GM19467 (cell line): Measurements from ENCODE around the gene GGTLC2.
"Not testable (repeated sequence)": the region's sequence is repeated elsewhere in the genome, so short reads cannot be mapped to it uniquely, and the experiment has no call there.

ENCODE experiments used
- ATAC-seq: cut with Tn5 transposase; IDR thresholded peaks from one replicate; pipeline ENCODE4 v1.9.1; 2021; ENCODE audit warnings: mild to moderate bottlenecking, moderate library complexity; ENCODE audit not compliant: unreplicated experiment

Gene GGTLC2

DNA sequence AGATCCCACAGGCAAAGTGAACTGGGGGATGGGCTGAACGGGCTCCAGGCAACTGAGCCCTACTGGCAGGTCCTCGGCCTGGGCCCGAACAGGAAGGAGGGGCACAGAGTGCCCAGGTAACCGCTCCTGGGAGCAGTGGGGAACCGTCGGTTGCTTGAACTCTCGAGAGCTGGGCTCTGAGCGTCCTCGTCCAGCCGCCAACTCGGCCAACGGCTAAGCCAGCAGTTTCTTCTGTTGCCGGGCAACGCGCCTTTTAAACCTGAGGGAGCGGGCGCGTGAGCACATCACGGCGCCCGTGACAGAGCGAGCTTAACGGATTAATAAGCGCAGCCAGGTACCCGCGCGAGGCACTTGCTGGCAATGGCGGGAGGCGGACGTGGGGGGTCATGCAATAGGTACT, at the start of gene GGTLC2:
Gene GGTLC2, plus strand, starts transcription at position 301 of the 400 bp plus-strand sequence. CDS start 1,732 bp downstream, outside the sequence.
- not testable (repeated sequence) for ATAC-seq

DNA sequence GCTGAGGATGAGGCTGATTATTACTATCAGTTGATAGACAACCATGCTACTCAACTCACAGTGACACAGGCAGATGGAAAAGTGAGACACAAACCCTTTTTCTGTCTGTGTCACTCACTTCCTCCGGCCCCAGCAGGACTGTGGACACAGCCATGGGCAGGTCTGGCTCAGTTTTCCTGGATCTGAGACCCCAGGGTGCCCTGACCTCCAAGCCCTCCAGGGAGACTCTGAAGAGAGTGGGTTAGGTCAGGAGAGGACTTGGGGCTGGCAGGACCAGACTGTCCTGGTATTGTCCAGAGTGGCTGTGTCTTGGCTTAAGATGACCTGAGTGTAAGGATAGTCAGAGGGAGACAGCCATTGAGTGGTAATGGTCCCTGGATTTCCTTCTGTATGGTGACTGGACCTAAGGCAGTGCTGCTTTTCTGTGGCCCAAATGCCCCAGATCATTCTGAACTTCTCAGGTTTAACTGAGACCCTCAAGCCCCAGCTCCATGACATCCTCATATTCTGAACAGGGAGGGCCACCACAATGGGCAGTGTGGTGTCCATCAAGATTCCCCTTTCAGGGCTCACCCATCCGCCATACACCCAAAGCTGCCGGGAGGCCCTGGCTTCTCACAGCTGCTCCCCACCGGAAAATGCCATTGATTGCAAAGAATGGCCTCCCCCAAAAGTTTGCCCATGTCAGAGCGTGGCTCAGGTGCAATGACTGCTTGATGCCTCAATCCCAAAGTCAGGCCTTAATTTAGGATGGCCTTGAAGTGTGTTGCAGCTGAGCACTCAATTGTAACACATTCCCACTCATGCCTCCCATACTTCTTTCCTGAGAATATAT, 49.2 kb upstream of the GGTLC2 start:
- no peak for ATAC-seq

DNA sequence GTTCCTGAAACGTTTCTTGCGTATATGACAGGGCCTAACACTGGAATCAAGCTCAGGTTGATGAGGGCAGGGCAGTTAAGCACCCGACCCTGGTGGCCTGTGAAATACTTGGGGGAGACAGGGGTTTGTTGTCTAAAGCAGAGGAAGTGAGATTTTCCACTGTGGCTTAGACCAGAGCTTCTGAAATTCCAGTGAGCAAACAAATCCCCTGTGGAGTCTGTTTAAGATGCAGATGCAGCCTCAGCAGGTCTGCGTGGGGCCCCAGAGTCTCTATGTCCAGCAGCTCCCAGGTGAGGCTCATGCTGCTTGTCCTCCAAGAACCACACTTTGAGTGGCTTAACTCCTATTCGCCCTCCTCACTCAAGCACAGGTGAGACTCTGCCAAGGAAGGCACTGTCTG, 46.3 kb upstream of the GGTLC2 start:
- no peak for ATAC-seq

DNA sequence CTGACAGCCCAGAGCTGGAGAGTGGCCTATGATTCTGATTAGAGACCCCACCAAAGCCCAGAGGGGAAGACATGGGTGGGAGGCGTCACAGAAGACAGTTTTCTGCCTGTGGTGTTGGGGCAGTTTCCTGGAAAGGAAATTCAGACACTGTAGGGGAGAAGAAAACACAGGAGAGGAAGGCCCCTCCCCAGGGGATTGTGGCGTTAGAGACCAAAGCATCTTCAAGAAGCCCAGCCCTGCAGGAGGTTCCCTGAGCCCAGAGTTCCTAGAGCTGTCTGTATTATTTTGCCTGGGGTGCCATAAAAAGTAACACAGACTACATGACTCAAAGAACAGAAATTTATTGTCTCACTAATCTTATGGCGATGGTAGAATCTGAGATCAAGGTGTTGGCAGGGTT, 45.2 kb upstream of the GGTLC2 start:
- ATAC-seq: no peak

DNA sequence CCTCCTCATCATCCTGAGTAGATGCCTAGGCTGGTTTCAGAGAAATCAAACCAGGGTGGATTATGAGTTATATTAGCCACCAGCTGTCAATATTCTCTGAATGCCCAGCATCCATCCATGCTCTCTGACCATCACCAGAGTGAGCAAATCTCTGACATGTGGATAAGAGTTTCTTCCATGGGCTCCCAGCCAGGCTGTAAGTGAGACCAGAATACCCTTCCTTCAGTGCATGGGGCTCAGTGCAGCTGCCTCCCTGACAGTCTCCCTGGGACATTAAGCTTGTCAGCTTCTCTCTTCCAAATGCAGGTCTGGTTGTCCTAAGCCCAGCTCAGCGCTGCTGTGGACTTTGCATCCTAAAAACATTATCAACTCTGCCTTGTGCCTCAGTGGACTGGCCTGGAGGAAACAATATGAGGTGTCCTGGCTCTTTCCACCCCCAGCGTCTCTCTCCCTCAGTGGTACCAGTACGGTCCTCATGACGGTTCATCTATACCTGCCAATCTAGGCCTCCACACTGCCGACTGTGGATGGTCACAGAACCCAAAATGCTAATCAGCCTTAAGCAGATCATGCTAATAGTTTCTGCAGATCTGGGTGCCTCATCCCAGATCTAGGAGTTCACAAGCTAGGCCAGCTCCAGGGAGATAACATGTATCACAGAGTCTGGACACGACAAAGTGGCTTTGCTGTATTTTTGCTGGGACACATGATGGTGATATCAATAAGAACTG, 43.7 kb upstream of the GGTLC2 start:
- ATAC-seq: no peak

DNA sequence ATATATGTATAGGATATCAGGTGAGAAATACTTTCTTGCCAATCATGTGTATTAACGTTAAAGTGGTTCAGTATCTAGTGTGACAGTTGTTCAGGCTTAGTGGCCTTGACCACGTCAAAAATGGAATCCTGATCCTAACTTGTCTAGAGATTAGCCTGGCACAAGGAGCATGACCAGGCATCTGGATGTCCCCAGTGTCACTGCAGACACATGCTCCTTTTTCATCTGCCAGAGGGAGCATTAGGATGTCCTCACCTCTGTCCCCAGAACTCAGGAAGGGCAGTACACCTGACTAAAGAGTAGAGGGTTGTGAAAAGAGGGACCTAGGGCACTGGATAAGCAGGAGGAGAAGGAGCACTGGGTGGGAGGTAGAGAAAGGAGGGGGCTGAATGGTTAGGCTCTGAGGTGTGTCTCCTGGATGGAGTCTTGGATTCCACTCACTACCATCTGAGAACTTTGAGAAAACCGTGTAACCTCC, 40.9 kb upstream of the GGTLC2 start:
- ATAC-seq: no peak

DNA sequence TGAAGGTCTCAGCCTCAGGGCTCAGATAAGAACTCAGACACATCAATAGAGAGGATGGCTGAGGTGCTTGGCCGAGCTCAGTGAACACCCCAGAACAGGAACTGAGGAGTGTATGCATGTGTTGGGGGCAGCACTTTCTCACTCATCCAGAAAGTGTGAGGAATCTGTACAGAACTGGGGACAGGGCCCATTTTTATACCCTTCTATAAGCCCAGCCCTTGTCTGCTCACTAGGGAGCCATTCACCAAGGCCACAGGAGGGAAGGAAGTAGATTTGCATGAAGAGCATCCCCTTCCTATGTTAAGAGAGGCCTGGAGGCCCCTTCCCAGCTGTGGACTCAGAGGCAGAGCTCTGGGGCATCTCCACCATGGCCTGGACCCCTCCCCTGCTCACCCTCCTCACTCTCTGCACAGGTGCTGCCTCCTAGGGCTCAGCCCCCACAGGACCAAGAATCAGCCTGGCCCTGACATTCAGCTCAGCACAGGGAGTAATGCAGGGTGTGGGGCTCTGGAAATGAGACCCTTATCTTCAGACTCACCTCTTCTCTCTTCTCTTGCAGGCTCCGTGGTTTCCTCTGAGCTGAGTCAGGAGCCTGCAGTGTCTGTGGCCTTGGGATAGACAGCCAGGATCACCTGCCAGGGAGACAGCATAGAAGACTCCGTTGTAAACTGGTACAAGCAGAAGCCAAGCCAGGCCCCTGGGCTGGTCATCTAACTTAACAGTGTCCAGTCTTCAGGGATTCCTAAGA, 39.9 kb upstream of the GGTLC2 start:
- ATAC-seq: no peak

DNA sequence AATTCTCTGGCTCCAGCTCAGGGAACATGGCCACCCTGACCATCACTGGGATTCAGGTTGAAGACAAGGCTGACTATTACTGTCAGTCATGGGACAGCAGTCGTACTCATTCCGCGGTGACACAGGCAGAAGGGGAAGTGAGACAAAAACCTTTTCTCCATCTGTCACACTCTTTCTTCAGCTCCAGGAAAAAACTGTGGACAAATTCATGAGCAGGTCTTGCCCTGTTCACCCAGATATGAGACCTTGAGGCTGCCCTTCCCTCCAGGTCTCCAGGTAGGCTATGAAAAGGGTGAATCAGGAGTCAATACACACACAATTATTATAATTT, 39.4 kb upstream of the GGTLC2 start:
- ATAC-seq: no peak

DNA sequence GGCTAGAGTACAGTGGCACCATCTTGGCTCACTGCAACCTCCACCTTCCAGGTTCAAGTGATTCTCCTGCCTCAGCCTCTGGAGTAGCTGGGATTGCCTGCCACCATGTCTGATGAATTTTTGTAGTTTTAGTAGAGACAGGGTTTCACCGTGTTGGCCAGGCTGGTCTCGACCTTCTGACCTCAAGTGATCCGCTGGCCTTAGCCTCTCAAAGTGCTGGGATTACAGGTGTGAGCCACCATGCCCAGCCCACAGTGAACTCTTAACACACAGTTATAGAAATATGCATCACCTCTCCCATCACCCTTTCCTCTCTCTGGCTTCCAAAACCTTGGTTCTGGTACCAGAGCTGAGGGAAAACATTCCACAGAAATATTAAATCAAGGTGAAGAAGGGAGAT, 36.4 kb upstream of the GGTLC2 start:
- not testable (repeated sequence) for ATAC-seq

DNA sequence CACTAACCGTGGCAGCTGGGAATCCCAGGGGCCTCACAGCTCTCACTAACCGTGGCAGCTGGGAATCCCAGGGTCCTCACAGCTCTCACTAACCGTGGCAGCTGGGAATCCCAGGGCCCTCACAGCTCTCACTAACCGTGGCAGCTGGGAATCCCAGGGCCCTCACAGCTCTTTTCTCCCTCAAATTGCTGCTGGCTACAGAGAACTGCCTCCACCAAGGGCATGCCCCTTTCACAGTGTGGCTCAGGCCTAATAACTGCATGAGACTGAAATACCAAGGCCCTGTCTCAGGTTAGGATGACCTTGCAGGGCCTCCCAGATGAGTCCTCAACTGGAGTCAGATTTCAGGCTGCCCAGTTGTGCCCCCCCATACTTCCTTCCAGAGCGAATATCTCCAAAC, 35.1 kb upstream of the GGTLC2 start:
- no peak for ATAC-seq

DNA sequence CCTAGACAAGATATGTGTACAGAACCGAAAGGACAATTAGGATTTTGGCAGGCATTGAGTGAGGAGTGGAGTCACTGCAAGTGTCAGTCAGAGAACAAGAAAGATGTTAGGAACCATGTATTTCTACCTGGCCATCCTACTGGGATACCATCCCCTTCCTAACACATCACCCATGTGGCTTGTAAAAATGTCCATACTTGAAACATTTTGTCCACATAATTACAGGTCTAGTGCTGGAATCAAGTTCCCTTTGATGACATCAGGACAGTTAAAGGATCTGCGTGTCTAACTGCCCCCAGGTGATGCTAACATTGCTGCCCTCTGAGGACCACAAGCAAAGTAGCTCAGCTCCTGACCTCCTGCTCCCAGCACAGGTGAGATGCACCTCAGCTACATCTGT, 31.9 kb upstream of the GGTLC2 start:
- no peak for ATAC-seq

DNA sequence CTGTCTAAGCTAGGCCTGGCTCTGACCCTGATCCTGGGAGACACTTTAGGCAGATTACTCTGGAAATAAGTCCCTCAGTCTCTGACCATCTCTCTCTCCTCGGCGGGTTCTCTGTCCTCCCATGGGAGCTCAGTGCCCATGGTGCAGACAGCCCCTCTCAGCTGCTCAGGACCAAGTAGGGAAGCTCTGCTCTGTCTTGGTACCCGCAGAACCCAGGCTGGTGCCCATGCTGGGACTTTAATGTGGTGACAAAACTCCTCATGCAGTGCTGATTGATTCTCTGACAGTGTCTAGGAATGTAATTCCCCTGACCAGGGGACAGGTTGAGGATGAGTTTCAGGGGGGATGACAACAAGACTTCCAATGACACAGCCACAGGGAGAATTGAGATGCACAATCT, 30.3 kb upstream of the GGTLC2 start:
- no peak for ATAC-seq

DNA sequence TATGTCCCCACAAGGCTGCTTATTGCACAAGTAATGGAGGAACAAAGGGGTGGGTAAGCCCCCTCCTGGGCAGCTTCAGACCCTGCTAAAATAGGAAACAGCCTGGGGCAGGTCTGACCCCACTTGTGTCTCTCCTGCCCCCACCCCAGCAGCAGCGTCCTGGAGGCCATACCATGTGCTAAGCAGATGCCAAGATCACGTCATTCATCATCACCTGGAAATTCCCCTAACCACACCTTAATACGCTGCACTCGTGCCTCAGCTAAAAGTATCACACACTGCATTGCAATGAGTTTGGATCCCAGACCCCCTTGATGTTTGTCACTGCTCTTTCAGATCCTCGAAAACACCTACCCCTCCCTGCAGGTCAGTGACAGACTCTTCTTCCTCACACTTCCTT, 27.8 kb upstream of the GGTLC2 start:
- ATAC-seq: no peak

DNA sequence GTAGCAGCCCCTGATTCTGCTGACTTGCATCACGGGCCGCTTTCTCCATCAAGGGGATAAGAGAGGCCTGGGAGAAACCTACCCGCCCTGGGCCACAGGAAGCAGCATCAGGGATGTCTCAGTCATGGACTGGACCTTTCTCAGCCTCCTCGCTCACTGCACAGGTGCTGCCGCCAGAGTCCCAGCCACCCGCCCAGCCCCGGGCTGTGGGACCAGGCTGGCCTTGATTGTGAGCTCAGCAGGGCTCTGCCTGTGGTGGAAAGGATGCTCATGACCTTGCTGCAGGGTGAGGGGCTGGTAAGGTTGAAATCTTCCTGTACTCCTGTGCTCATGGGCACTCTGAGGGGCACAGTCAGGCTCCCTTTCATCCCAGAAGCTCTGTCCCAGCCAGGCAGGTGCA, 26.0 kb upstream of the GGTLC2 start:
- no peak for ATAC-seq

DNA sequence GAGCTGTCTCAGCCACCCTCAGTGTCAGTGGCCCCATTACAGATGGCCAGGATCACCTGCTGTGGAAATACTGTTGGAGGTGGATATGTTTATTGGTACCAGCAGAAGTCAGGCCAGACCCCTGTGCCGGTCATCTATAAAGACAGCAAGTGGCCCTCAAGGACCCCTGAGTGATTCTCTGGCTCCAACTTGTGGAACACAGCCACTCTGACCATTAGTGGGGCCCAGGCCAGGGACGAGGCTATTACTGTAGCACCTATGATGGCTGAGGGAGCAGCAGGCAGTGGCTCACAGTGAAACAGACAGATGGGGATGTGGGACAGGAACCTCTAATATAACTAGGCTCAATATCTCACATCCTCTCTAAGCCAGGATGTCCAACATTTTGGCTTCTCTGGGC, 25.5 kb upstream of the GGTLC2 start:
- no peak for ATAC-seq

DNA sequence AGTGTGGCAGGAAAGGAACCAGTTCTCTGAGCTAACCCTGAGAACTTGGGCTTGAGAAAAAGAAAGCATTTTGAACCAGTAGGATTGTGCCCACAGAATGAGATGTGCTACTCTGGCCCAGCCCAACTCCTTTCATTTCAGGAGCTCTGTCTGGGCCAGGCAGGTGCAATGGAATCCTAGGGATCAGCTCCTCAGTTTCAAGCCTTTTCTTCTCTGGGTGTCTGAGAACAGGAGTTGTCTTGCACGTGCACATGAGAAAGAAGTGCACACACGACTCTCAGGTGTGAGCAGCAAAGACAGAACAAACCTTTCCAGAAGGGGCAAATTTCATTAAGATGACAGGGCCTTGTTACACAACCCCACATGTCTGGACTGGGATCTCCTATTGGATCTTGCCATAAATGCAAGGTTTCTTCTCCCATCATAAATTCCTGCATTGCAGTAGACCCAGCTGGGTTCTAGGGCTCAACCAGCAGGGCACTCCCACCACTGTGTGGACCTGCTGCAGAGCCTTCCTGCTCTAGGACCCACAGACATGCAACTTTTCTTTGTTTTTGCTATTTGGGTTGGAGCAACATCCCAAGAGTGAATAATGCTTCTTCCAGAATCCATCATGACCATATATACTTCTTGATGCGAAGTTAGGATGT, 24.5 kb upstream of the GGTLC2 start:
- ATAC-seq: no peak

DNA sequence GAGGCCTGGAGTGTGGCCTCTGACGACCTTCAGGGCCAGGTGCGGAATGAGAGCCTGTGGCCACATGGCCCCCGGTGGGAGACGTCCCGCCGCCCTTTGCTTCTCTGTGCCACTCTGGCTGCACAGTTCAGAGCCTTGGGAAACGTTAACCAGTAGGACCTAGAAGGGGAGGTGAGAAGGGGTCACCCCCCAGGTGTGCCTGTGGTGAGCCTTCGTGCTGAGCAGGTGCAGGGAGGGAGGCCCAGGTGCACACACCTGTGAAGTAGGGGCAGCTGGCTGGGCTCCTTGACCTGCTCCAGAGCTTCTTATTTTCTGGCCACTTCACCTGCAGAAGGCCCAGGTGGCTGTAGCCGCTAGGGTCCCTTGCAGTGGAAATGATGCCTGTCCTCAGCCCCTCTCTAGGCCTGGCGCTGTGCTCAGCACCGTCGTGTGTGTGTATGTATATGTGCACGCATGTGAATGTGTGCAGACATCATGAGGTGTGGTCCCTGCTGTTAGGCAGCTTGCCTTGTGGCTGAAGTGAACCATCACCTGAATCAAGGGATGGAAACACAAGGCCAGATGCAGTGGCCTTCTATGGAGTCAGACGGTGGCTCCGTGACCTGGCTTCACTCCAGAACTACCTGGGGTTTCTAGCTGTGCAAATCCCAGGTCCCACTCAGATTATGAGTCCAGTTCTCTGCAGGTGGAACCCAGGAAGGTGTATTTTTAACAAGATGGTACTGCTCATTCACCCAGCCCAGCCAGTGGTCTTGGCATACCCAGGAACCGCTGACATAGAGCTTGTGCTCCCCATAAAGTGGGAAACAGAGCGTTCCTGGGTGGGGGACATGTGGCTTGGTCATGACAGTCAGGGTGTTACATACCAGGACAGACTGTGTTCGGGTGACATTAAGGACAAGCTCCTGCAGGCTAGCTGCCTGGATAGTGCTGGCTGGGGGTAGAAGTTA, 15.6 kb upstream of the GGTLC2 start:
- not testable (repeated sequence) for ATAC-seq

DNA sequence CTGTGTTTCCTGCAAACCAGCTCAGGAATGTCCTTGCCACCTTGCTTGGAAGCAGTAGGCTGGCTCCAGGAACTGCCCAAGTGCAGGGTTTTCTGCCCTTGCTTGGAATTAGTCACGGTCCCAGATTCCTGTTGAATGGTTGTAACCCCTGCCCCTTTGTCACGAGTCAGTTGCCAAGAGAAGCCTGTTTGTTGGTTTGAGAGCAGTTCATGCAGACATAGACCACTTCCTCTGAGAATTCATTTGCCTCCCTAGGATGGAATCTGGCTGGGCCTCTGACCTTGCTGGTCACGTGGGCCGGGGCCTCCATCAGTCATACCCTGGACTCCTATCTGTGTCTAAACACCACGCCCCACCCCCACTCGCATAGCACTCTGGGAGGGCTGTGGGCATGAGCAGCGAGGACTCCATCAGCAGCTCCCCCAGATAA, 13.2 kb upstream of the GGTLC2 start:
- not testable (repeated sequence) for ATAC-seq

DNA sequence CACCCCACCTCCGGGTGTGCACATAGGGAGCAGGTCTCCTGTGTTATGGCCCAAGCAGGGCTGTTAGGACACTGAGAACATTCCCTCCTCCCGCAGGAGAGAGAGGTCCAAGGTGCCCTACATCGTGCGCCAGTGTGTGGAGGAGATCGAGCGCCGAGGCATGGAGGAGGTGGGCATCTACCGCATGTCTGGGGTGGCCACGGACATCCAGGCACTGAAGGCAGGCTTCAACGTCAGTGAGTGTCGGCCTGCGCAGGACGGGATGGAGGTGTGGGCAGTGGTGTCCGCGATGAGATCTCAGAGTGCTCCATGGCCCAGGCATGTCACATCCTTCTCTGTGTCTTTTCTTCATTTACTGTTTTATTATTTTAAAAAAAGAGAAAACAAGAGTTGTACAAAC, 12.2 kb upstream of the GGTLC2 start:
- not testable (repeated sequence) for ATAC-seq

DNA sequence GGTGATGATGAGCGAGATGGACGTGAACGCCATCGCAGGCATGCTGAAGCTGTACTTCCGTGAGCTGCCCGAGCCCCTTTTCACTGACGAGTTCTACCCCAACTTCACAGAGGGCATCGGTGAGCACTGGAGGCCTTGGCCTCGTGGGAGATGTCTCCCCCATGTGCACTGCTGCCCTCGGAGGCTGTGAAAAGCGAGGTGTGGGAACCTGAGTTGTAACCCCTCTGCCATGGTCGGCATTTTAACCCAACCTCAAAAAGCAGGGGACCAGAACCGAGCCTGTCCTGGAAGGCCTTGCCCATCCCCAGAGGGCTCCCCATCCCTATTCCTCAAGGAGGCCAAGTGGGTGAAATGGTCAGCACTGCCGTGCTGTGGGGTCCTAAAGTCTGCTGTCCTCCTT, 10.9 kb upstream of the GGTLC2 start:
- ATAC-seq: not testable (repeated sequence)
